Neutrophil (primary cell): ENCODE data around the gene SPEF1.
"Not testable (repeated sequence)": the region's sequence is repeated elsewhere in the genome, so short reads cannot be mapped to it uniquely, and the experiment has no call there.

Experiments used
- H3K27ac ChIP-seq: fragments of 200-600 bp; sonication (generic); 2 replicates; pipeline ENCODE4 v1.5.1; 2016; ENCODE audit warnings: mild to moderate bottlenecking, moderate library complexity
- H3K27me3 ChIP-seq: fragments of 200-600 bp; sonication (generic); 2 replicates; pipeline ENCODE4 v1.6.0; 2016; ENCODE audit warnings: mild to moderate bottlenecking
- H3K36me3 ChIP-seq: fragments of 200-600 bp; sonication (generic); 2 replicates; pipeline ENCODE4 v1.5.1; 2017
- H3K4me1 ChIP-seq, 2 experiments: fragments of 200-600 bp in 1 of 2; sonication (generic) in 1 of 2; 1 replicate in 1 of 2; 2 replicates in 1 of 2; pipeline versions ENCODE4 v1.5.1 to v1.6.1; 2013 to 2016; ENCODE audit warnings: low read depth in 1 of 2, low read length in 1 of 2, mild to moderate bottlenecking in 1 of 2, moderate library complexity in 1 of 2; ENCODE audit not compliant: control insufficient read depth in 1 of 2, insufficient read depth in 1 of 2
- H3K4me3 ChIP-seq, 2 experiments: fragments of 200-600 bp in 1 of 2; sonication (generic) in 1 of 2; 1 replicate in 1 of 2; 2 replicates in 1 of 2; pipeline ENCODE4 v1.5.1; 2013 to 2016; ENCODE audit warnings: low read depth in 1 of 2, low read length in 1 of 2, mild to moderate bottlenecking in 1 of 2, moderate library complexity in 1 of 2
- H3K9me3 ChIP-seq: fragments of 200-600 bp; sonication (generic); 2 replicates; pipeline ENCODE4 v1.5.1; 2016
- CTCF ChIP-seq: fragments of 200-600 bp; sonication (generic); IDR thresholded peaks from 2 replicates; pipeline ENCODE4 v1.5.1; 2016; ENCODE audit warnings: antibody characterized with exemption

The SPEF1 gene

GRCh38 chr20:3797592-3798372 is 16.5 kb upstream of the SPEF1 start:
- Histone ChIP-seq H3K4me3 (no peak overlapping the region), H3K36me3 (peaks cover 26% of the 10 kb centered on the region), H3K9me3 (no peaks in the 10 kb centered on the region), H3K27me3 (no peaks in the 10 kb centered on the region), H3K27ac (no peak overlapping the region), H3K4me1 (peaks cover 18 to 20% of the 10 kb centered on the region in 2 experiments)
- no peak for TF ChIP-seq CTCF

GRCh38 chr20:3797226-3797545 is 15.9 kb upstream of the SPEF1 start:
- H3K4me1 ChIP-seq: peaks cover 18 to 20% of the 10 kb centered on the region in 2 experiments

GRCh38 chr20:3796477-3797225 is 15.4 kb upstream of the SPEF1 start:
- Histone ChIP-seq H3K36me3 (peaks cover 16% of the 10 kb centered on the region), H3K9me3 (no peaks in the 10 kb centered on the region), H3K27ac (no peak overlapping the region), H3K4me3 (peak overlapping the region; percentile 55 to 74), H3K4me1 (peaks cover 18 to 20% of the 10 kb centered on the region in 2 experiments), H3K27me3 (no peaks in the 10 kb centered on the region)
- no peak for TF ChIP-seq CTCF

More at GRCh38 chr20:3797226-3797545, 15.9 kb upstream of the SPEF1 start:
- Histone ChIP-seq H3K9me3 (no peaks in the 10 kb centered on the region), H3K27me3 (no peaks in the 10 kb centered on the region), H3K27ac (no peak overlapping the region), H3K36me3 (peaks cover 21% of the 10 kb centered on the region), H3K4me3 (no peak overlapping the region)
- TF ChIP-seq CTCF: no peak

DNA sequence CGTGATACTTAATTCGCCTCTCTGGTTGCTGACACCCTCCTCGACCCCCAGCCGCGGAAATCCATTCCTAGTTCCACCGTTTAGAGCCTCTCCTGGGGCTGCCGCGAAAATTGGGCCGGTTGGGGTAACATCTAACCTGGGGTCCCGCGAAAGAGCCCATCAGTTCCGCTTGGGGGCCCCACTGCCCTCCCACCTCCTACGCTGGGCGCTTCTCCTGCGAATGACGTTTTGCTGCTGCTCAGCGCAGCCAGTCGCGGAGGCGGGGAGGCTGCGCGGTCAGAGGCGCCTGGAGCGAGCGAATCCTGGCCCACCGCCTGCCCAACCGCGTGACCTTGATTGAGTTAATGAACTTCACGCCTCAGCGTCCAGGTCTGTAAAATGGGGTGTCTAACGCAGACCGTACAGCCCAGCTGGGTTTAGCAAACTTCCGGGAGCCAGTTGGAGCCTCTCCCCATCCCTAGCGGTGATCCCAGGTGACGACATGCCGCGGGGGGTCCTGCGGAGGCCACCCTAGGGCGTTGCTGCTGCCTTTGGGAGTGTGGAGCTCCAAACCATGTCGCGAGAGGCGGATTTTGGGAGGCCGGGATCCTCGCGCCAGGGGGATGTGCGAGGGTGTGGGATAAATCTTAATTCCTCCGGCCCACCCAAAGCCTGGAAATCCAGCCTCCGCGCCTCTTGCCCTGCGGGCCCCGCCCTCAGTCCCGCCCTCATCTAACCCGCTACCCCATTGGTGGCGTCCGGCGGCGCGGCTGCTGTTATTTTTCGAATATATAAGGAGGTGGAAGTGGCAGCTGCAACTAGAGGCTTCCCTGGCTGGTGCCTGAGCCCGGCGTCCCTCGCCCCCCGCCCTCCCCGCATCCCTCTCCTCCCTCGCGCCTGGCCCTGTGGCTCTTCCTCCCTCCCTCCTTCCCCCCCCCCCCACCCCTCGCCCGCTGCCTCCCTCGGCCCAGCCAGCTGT is 14.5 kb upstream of the SPEF1 start, which contains the start of gene CDC25B:
Gene CDC25B (plus strand): TSS at position 800 of the 958 bp plus-strand sequence. CDS start 222 bp downstream, outside the sequence.
- Histone ChIP-seq H3K9me3 (no peaks in the 10 kb centered on the region), H3K4me3 (peak within 1 kb of the TSS; percentile 55 to 74), H3K27ac (no peak within 1 kb of the TSS), H3K4me1 (peaks cover 18 to 20% of the 10 kb centered on the region in 2 experiments), H3K27me3 (no peaks in the 10 kb centered on the region), H3K36me3 (peaks cover 7% of the 10 kb centered on the region)
- peak; percentile 10 for TF ChIP-seq CTCF

- peak overlapping the region in 1 of 2 experiments; percentile 74 for H3K4me3 ChIP-seq
- H3K36me3 ChIP-seq: no peaks in the 10 kb centered on the region
- no peak overlapping the region for H3K27ac ChIP-seq
- no peak for TF ChIP-seq CTCF
- peaks cover 20 to 21% of the 10 kb centered on the region in 2 experiments for H3K4me1 ChIP-seq
- no peaks in the 10 kb centered on the region for H3K9me3 ChIP-seq
- H3K27me3 ChIP-seq: no peaks in the 10 kb centered on the region
These were observed 13.6 kb upstream of the SPEF1 start for GRCh38 chr20:3794701-3795420.

DNA sequence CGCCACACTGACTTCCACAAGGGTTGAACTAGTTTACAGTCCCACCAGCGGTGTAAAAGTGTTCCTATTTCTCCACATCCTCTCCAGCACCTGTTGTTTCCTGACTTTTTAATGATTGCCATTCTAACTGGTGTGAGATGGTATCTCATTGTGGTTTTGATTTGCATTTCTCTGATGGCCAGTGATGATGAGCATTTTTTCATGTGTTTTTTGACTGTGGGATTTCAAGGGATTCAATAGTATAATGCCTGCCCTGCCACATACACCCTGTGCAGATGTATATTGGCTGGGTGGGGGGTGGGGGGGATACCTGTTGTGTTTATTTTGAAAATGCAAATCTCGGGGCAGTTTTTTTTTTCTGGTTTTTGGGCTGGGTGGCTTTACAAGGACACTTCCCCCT is 12.9 kb upstream of the SPEF1 start:
- not testable (repeated sequence) for H3K36me3 ChIP-seq, H3K9me3 ChIP-seq, H3K27me3 ChIP-seq, H3K4me3 ChIP-seq, H3K27ac ChIP-seq
- peaks cover 22 to 23% of the 10 kb centered on the region in 2 experiments for H3K4me1 ChIP-seq

DNA sequence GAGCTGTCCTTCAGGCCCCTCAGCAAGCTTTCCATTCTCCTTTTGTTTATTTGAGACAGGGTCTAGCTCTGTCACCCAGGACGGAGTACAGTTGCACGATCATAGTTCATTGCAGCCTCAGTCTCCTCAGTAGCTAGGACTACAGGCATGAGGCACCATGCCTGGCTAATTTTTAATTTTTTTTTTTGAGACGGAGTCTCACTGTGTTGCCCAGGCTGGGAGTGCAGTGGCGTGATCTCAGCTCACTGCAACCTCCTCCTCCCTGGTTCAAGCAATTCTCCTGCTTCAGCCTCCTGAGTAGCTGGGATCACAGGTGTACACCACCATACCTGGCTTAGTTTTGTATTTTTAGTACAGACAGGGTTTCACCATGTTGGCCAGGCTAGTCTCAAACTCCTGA is 8.0 kb upstream of the SPEF1 start:
- H3K36me3 ChIP-seq, H3K27me3 ChIP-seq, H3K27ac ChIP-seq, H3K4me3 ChIP-seq, H3K9me3 ChIP-seq: not testable (repeated sequence)
- peaks cover 27 to 32% of the 10 kb centered on the region in 2 experiments for H3K4me1 ChIP-seq
